NCI-H345 treated with DMSO at 0.1 percent for 48 hours (cell line): ENCODE results near the gene TMEM80.
"Not testable (repeated sequence)": the region's sequence is repeated elsewhere in the genome, so short reads cannot be mapped to it uniquely, and the experiment has no call there.

ENCODE experiments used
- DNase-seq: peaks from one replicate; lab custom pipeline; 2025; ENCODE audit not compliant: unreplicated experiment; lab: John Stamatoyannopoulos, UW

Gene TMEM80

GRCh38 chr11:720642-721246 is 25.1 kb downstream of the TMEM80 start:
- DNase-seq: peak; percentile 10

DNA sequence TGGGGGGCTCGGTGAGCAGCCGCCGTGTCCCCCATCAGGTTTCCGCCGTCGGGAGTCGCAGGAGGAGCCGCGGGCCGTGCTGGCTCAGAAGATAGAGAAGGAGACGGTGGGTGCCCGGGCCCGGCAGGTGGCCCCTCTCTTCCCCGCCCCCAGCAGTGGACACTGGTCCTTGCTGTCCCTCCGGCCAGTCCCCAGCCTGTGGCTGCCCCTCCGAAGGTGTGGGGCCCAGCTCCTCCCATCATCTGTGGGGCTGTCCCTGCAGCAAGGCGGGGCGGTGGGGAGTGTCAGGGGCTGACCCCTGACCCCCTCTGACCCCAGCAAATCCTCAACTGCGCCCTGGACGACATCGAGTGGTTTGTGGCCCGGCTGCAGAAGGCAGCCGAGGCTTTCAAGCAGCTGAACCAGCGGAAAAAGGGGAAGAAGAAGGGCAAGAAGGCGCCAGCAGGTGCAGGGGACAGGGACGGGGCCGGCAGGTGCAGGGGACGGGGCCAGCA is 25.7 kb downstream of the TMEM80 start:
- no peak for DNase-seq

DNA sequence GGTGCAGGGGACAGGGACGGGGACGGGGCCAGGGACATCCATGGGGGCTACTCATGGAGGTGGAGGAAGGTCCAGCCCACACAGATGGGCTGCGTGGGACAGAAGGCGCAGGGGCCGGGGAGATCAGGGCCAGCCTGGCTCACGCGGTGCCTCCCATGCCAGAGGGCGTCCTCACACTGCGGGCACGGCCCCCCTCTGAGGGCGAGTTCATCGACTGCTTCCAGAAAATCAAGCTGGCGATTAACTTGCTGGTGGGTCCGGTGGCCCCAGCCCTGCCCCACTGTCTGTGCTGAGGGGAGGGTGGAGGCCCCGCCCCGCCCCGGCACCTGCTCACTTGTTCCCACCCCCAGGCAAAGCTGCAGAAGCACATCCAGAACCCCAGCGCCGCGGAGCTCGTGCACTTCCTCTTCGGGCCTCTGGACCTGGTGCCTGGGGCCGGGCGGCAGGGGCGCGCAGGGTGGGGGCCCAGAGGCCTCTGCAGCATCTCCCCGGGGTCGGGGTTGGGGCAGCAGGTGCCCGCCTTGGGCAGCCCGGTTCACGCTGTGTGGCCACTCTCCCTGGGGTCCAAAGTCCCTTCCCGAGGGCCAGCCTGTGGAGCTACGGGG is 26.2 kb downstream of the TMEM80 start:
- peak; percentile 63 for DNase-seq

GRCh38 chr11:722346-722811 is 26.8 kb downstream of the TMEM80 start:
- DNase-seq: no peak

DNA sequence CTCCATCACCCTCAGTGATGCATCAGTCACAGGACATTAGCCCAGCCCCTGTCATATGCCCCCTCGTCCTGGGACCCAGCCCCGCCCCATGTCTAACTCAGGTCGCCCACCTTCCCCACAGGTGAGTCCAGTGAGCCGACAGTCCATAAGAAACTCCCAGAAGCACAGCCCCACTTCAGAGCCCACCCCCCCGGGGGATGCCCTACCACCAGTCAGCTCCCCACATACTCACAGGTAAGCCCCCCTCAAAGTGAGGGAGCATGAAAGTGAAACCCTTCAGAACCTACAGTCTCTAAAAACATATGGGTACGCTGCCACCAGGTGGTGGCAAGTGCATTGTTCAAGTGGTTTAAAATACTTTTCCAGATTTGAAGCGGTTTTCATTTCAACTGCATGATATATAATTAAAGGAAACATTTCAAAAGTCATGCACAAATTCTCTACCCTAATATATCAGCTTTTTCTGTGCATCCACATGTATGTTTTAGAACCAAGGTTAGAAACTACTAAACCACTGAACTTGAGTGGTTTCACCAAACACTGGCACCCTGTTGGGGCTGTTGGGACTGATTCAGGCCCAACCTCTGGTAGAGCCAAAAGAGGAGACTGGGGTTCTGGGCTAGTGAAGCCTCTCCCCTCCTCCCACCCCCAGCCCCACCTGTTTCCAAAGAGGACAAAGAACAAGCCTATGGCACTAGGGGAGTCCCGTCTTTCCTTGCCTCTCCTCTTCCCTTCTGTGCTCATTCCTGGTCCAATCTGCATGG is 27.7 kb downstream of the TMEM80 start:
- DNase-seq: peak; percentile 71

DNA sequence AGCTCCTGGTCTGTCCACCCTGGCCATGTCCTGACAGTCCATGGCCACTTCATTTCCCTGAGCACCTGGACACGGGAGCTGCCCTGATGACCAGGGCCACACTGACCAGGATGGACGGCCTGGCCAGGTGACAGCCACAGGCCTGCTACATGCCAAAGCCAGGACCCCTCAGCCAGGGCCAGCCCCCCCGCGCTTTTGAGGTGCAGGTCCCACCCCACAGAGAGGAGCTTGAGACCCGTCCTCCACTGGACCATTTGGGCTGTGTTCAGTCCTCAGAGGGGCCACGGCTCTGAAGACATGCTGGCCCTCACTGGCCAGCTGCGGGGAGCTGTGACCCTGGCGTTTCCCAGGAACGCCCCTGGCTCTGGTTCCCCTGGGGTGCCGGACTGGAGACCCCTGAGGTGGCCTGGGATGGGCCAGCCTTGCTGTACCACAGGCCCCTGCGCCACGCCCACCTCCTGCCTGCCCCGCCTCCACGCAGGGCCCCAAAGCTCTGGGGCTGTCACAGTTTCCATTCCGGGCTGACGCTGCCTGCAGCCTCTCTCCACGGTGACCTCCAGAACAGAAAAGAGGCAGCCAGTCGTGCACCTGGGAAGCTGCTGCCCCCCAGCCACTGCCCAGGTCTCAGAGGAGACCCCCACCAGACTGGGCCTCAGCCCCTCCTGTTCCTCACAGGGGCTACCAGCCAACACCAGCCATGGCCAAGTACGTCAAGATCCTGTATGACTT is 28.6 kb downstream of the TMEM80 start:
- no peak for DNase-seq

- no peak for DNase-seq
Measured at GRCh38 chr11:724778-725386, 29.3 kb downstream of the TMEM80 start.

GRCh38 chr11:725624-726202 is 30.1 kb downstream of the TMEM80 start:
- DNase-seq: peak; percentile 35

DNA sequence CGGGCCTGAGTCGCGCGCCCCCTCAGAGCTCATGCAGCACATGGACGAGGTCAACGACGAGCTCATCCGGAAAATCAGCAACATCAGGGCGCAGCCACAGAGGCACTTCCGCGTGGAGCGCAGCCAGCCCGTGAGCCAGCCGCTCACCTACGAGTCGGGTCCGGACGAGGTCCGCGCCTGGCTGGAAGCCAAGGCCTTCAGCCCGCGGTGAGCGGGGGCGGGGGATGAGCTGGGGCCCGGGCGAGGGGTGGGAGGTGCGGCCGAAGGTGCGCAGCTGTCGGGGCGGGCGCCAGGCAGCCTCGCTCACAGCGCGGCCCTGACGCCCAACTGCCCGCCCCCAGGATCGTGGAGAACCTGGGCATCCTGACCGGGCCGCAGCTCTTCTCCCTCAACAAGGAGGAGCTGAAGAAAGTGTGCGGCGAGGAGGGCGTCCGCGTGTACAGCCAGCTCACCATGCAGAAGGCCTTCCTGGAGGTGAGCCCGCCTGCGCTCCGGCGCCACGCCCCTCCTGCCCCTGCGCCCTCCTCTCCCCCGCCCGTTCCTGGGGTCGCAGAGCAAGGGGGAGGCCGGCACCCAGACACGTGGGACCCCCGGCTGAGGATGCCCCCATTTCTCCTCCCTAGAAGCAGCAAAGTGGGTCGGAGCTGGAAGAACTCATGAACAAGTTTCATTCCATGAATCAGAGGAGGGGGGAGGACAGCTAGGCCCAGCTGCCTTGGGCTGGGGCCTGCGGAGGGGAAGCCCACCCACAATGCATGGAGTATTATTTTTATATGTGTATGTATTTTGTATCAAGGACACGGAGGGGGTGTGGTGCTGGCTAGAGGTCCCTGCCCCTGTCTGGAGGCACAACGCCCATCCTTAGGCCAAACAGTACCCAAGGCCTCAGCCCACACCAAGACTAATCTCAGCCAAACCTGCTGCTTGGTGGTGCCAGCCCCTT is 30.9 kb downstream of the TMEM80 start:
- DNase-seq: peak; percentile 36

DNA sequence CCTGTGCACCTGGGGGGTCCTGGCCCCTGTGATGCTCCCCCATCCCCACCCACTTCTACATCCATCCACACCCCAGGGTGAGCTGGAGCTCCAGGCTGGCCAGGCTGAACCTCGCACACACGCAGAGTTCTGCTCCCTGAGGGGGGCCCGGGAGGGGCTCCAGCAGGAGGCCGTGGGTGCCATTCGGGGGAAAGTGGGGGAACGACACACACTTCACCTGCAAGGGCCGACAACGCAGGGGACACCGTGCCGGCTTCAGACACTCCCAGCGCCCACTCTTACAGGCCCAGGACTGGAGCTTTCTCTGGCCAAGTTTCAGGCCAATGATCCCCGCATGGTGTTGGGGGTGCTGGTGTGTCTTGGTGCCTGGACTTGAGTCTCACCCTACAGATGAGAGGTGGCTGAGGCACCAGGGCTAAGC is 31.7 kb downstream of the TMEM80 start:
- DNase-seq: no peak

DNA sequence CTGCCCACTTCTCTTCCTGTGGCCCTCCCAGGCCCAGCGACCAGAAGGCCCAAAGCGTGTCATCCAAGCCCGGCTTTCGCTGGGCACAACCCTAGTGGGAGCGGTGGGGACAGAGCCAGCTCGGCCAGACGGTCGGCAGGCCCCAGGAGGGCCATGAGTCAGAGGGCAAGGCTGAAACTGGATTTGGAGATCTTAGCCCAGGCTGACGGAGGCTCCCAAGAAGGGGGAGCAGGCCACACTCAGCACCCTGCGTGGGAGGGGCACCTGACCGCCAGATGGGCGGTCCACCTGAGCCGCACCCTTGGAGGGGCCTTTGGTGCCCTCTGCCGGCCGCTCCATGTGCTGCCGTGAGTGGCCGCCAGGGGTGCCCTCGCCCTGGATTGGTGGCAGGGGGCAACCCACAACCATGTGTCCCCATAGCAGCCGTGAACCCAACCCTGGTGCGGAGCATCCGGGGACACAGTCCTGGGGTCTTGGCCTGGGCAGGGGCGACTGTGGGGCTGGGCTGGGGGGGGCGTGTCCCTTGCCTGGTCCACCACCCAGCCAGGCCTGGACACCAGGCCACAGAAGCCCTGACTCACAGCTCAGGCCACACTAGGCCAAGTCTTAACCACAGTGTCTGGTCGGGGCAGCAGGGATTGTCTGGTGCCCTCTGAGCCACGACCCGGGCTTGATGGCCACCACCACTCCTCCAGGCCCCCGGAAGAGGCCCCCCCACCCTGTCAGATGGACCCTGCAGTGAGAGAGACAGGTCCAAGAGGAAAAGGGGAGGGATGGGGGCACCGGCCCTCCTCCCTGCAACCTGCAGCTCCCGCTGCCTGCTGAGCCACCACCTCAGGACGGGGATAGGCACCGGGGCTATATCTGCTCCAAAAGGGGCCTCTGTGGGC is 32.5 kb downstream of the TMEM80 start:
- peak; percentile 64 for DNase-seq

GRCh38 chr11:728901-729491 is 33.4 kb downstream of the TMEM80 start:
- no peak for DNase-seq

DNA sequence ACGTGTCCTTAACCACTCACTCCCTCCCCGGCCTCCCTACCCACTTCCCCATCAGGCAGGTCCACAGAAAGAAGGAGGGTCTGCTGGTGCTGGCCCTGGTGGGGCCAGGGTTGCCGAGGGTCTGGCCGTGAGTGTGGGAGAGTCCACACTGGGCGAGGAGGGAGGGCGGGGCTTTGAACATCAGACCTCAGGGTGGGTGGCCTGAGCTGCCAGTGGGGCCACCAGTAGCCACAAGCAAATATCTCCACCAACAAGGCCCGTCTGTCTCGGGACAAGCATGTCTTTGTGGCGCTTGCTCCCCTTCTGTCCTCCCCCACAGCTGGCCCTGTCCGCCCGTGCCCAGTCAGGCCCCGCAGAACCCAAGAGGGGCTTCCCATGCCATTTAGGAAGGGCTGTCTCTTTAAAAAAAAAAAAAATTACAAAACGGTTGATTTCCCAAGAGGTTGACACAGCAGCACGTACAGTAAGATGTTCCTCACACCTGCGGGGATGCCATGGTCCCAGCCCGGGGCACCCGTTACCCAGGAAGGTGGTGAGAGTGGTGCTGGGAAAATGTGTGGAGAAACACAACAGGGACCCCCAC is 34.0 kb downstream of the TMEM80 start:
- no peak for DNase-seq

DNA sequence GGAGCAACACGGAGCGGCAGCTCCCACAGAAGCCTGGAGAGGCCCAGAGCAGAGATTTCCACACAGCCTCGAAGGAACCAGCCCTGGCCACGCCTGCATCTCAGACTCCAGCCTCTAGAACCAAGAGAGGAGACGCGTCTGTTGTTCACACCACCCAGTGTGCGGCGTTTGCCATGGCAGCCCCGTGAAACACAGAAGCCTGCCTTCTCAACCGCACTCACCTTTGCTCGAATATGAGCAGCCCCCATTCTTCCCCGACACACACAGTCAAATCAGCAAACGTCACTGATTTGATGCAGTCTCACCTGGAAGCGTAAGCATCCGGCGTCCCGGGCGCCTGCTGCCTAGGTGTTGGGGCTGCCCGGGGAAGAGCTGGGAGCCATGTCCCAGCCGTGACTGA is 37.5 kb downstream of the TMEM80 start:
- DNase-seq: no peak

- DNase-seq: not testable (repeated sequence)
Measured at GRCh38 chr11:734541-734940, 38.9 kb downstream of the TMEM80 start.

- no peak for DNase-seq
Measured at GRCh38 chr11:737366-737765, 41.8 kb downstream of the TMEM80 start.

GRCh38 chr11:737899-738298 is 42.3 kb downstream of the TMEM80 start:
- not testable (repeated sequence) for DNase-seq

GRCh38 chr11:742156-742546 is 46.5 kb downstream of the TMEM80 start:
- DNase-seq: no peak
